GM18907 (cell line): ENCODE measurements around the gene RNF224.

ENCODE experiments used
- ATAC-seq: cut with Tn5 transposase; IDR thresholded peaks from one replicate; pipeline ENCODE4 v1.9.1; 2021; ENCODE audit warnings: mild to moderate bottlenecking, moderate library complexity; ENCODE audit not compliant: unreplicated experiment

Gene RNF224

GRCh38 chr9:137225699-137226331, 1.5 kb upstream of the RNF224 start:
- ATAC-seq = no peak

DNA sequence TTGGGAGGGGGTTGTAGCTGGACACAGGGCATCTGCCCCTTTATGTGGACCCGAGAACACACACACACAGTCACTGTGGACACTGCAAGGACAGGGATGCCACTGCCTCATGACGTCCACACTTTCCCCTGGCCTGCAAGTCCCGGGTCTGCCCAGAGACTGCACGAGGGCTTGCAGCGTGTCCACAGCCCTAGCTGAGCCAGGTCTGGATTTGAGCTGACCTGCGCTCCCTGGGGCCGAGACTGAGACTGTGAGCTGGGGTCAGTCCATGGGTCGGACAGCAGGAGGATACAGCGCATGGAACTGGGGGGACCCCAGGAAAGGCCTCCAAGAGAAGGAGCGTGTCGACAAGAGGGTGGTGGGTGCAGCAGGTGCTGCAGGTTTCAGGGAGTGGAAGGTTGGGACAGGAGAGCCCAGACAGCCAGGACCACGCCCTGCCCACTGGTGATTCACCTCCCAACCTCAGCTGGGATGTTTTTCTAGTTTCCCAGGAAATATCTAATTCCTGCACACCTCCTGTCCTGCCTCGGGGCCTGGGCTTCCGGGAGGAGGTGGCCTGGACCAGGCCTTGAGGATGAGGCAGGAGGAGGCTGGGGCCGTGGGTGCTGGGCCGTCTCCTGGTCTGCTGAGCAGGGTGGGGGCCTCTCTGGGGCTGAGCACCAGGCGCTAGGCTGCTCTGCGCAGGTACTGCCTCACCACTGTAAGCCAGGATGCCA, 806 bp upstream of the RNF224 start:
- no peak for ATAC-seq

GRCh38 chr9:137227853-137228505, 677 bp downstream of the RNF224 start:
- ATAC-seq = no peak

- ATAC-seq = no peak
These were observed 1.2 kb downstream of the RNF224 start for GRCh38 chr9:137228506-137228967.

DNA sequence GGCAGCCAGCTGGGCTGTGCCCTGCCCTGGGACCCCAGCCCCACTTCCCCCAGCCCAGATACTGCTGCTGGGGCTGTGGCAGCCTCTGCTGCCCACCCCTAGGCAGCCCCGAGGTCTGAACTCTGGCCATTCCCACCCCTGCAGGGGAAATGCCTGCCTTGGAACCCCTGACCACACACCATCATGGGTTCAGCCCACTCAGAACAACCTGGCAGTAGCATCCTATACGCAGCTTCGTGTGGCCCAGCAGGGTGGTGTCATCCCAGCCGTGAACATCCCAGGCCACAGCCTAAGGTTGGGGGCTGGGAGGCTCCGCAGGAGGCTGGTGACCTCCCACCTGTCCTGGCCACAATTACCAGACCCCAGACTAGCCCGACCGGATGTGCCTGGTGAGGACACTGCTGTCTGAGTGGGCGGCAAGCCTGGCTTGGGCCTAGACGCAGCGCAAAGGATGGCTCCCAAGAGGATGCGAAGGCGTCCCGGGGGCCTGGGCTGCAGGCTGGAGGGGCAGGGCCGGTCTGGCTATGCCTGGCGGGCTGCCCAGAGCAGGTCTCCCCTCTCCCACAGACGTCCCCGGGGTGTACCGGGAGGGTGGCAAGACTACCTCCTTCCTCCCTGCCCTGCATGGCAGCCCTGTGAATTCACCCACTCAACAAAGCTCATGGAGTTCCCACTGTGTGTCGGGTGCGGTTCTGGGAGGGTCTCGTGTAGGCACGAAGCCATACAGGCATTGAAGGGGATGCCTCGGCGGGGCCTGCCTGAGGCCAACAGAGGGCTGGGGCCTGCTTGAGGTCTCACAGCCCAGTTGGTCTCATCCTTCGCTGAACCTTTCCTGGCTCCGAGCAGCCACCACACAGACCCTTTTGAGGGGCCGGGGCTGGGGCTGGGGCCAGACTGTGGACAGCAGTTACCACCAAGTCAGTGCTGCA, 1.9 kb downstream of the RNF224 start:
- ATAC-seq = no peak

- no peak for ATAC-seq
These were observed 2.8 kb downstream of the RNF224 start for GRCh38 chr9:137229903-137230704.

DNA sequence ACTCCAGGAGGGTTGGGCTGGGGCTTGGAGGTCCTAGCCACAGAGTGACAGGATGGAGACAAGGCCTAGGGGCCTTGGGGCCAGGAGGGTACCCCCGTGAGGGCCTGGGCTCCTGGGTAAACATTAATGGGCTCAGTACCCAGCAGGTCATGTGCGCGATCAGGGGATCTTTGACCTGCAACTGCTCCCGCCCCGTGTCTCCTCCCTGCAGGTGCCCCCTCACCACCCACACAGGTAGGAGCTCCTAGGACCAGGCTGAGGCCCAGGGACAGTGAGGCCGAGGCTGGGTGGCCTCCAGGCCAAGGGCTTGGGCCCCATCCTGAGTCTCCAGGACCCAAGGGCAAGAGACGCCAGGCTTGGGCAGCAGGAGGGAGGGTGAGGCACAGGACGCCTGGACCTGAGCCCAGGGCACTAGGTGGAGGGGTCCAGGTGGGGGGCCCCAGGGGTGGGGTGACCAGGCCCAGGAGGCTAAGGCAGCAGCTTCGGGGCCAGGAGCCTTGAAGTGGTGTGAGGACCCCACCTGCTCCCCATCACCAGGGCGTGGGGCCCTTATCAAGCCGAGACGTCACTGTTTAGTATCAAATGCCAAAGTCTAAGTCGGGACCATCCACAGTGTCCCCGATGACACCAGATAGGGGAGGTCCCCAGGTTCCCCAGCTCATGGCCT, 3.5 kb downstream of the RNF224 start, which contains the start of gene SLC34A3:
SLC34A3 (plus strand) TSS at position 197 of the 667 bp plus-strand sequence. CDS start 802 bp downstream, outside the sequence.
- no peak for ATAC-seq

DNA sequence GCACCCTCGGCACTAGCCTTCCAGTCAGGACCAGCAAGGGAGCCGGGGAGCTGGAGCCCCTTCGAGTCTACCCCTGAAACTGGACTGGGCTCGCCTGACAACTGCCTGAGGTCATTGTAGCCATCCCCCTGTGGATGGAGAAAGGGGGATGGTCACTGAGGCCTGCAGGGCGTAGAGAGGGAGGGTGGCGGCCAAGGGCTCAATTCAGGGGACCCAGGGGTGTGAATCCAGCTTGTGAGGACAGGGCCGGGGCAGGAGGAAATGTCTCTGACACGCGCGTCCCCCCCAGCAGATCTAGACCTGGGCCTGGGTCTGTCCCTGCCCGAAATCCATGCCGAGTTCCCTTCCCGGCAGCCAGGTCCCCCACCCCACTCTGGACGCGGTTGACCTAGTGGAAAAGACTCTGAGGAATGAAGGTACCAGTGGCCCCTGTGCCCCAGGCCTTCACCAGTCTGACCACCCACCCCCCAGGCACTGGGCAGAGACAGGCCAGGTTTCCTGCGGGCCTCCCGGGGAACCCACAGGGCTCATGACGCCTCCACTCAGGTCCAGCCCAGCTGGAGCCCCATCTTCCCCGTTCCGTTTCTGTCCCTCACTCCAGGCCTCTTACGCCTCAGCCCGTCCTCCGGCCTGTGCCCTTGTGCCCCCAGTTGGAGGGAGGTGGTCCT, 4.2 kb downstream of the RNF224 start:
- no peak for ATAC-seq

DNA sequence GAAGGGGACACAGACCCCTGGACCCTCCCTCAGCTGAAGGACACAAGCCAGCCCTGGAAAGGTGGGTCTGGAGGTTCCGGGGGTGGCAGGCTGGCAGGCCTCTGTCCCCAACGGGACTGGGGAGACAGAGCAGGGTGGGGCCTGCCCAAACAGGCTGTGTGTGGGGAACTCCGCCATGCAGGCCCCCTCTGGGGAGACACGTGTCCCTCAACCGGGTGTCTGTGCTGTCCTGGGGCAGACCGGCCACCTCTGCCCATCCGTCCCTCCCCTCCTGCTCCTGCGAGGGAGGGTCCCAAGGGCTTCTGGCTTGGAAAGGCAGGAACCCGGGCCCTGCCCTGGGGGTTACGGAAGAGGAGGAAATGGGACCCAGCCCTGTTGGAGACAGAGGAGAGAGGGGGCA, 4.8 kb downstream of the RNF224 start:
- ATAC-seq = no peak

- ATAC-seq = no peak
These were observed 5.2 kb downstream of the RNF224 start for GRCh38 chr9:137232510-137232909.

GRCh38 chr9:137233143-137233980, 6.1 kb downstream of the RNF224 start:
- no peak for ATAC-seq

- no peak for ATAC-seq
These were observed 6.9 kb downstream of the RNF224 start for GRCh38 chr9:137234055-137234697.

DNA sequence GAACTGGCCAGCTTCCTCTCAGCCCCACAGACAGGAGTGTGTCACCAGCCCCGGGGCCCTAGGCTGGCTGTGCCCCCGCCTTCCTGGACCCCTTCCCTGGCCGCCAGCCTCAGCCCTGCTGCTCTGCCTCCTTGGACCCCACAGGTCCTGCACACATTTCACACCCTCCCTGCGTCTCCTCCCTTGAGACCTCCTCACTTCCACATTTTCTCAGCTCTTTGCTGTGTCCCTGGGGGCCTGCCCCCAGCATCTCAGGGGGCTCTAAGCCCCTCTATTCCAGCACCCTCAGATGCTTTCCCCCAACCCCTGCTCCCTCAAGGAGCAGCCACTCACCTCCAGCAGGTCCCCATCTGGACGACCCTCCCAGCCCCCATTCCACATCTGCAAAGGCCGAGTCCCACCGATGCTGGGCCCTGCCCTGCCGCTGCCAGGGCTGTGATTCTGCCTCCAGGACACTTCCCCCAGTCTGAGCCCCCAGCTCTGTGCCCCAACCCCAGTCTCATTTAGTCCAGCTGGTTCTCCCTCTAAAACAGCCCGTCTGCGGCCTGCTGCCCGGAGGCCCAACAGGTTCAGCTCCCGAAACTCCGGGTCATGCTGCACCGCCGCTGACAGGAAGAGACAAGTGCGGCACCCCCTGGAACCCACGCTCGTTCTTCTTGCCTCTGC, 7.6 kb downstream of the RNF224 start:
- ATAC-seq = no peak

DNA sequence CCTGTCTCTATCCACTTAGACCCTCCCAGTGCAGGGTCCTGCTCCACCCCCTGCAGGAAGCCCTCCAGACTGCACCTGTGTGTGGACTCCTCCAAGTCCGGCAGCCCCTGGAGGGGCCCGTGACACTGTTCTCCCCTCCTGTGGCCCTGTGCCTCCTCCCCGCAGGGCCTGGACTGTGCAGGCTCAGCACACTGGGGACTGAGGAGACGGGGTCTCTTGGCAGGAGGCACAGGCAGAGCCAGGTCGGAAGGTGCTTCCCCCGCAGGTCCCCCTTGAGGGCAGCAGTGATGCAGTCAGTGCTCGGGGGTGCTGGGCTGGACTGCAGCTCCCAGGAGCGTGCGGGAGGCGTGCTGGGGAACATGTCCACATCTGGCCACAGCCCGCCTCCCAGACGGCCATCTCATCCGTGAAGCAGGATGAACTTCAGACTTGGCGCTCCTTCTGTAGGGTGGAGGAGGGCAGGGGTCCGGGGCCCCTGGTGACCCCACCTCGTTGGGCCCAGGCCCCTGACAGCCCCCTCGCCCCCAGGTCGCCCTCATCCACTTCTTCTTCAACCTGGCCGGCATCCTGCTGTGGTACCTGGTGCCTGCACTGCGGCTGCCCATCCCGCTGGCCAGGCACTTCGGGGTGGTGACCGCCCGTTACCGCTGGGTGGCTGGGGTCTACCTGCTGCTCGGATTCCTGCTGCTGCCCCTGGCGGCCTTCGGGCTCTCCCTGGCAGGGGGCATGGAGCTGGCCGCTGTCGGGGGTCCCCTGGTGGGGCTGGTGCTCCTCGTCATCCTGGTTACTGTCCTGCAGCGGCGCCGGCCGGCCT, 8.3 kb downstream of the RNF224 start:
- no peak for ATAC-seq

DNA sequence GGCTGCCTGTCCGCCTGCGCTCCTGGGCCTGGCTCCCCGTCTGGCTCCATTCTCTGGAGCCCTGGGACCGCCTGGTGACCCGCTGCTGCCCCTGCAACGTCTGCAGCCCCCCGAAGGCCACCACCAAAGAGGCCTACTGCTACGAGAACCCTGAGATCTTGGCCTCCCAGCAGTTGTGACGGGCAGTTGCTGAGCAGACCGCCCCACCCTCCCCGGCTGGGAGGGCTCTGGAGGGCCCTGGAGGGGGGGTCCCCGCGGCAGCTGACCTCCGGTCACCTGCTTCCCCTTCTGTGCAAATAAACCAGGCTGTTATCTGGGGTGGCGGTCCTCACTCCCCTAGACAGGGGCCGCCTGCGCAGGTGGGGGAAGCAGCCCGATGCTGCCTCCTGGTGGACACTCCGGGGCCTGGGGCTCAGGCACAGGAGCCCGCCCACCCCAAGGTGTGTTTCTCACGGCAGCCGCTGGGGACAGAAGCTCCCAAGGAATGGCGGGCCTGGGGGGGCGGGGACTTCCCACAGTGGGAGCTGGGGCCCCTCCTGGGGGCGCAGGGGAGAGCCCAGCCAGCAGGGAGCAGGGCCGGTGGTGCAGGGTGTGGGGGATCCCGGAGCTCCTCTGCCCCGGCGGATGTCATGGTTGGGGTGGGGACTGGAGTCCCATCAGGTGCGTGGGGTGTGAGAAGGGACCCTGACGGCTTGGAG, 9.1 kb downstream of the RNF224 start:
- peak; percentile 23 for ATAC-seq
